Transverse colon (tissue), 3 donors: ENCODE data around the gene HDHD2.

Source experiments
- POLR2A ChIP-seq: fragments of 450-650 bp; IDR thresholded peaks from one replicate; pipeline ENCODE4 v1.6.1; 2016; ENCODE audit warnings: antibody characterized with exemption, mild to moderate bottlenecking, moderate library complexity
- TF ChIP-seq, protein P1 (sequence below), 5 experiments: fragments of 200-600 bp in 3 of 5; fragments of 450-650 bp in 2 of 5; sonication (generic) in 3 of 5; IDR thresholded peaks; 1 replicate in 2 of 5; 2 replicates in 3 of 5; pipeline ENCODE4 v1.5.1; 2016 to 2017; ENCODE audit warnings: antibody characterized with exemption in 5 of 5, inconsistent platforms in 3 of 5, mild to moderate bottlenecking in 2 of 5, moderate library complexity in 1 of 5

GRCh38 chr18:47146206-47146605 is 4.1 kb downstream of the HDHD2 start:
- TF ChIP-seq POLR2A: no peak
- TF ChIP-seq, protein P1, sequence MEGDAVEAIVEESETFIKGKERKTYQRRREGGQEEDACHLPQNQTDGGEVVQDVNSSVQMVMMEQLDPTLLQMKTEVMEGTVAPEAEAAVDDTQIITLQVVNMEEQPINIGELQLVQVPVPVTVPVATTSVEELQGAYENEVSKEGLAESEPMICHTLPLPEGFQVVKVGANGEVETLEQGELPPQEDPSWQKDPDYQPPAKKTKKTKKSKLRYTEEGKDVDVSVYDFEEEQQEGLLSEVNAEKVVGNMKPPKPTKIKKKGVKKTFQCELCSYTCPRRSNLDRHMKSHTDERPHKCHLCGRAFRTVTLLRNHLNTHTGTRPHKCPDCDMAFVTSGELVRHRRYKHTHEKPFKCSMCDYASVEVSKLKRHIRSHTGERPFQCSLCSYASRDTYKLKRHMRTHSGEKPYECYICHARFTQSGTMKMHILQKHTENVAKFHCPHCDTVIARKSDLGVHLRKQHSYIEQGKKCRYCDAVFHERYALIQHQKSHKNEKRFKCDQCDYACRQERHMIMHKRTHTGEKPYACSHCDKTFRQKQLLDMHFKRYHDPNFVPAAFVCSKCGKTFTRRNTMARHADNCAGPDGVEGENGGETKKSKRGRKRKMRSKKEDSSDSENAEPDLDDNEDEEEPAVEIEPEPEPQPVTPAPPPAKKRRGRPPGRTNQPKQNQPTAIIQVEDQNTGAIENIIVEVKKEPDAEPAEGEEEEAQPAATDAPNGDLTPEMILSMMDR (IDR thresholded peaks at IDR 0.05): no peak
